GM21367 (cell line): ENCODE measurements around the gene SGSM2.

Experiments used
- ATAC-seq: cut with Tn5 transposase; IDR thresholded peaks from one replicate; pipeline ENCODE4 v1.9.1; 2021; ENCODE audit not compliant: unreplicated experiment

The SGSM2 gene

GRCh38 chr17:2336215-2336851 lies 968 bp upstream of the SGSM2 start, which contains the start of gene TSR1:
TSR1 (minus strand) TSS chr17:2336457; CDS start chr17:2336427, 30 bp downstream.
- peak; percentile 81 for ATAC-seq

- ATAC-seq = no peak
These were observed 428 bp downstream of the SGSM2 start for GRCh38 chr17:2337544-2338314.

DNA sequence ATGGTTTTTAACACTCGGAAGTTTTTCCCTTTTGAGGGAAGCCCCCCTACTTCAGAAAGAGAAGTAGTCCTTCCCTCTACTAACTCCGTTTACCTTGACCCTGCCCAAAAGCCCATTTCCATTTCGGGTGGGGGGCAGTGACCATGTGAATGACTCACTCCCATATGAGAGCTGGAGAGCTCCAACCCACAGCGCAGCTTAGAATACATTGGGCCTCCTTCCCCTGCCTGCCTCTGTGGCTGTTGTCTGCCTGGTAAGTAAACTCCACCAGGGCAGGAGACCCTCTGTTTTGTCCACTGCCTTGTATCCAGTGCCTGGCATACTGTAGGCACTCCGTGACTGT lies 985 bp downstream of the SGSM2 start:
- no peak for ATAC-seq

DNA sequence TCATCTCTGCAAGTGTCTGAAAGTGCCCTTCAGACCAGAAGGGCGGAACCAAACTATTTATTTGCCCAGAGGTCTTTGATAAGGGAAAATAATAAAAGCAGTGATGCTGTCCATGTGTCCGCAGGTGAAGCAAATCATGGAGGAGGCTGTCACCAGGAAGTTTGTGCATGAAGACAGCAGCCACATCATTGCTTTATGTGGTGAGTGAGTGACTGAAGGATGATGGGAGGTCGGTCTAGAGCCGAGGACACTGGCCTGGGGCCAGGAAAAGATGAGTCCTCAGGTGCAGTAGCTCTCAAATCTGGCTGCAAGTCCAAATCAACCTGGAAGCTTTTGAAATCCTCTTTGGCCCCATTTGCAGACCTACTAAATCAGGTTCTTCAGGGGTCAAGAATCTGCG lies 6.1 kb downstream of the SGSM2 start:
- ATAC-seq = no peak

DNA sequence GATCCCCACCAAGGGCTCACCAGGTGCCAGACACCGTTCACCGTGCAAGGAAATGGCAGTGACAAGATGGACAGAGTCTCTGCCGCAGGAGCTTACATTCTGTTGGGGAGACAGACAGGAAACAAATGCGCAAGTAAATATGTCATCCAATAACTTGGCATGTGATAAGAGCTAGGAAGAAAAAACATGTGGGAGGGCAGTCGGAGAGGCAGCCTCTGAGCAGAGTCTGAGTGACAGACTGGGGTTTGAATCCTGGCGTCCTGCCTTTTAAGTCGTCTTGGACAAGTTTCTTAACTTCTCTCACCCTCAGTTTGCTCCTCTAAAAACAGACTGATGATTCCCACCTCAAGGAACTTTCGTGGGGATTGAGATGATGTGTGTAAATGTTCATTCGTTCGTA lies 7.2 kb downstream of the SGSM2 start:
- no peak for ATAC-seq

DNA sequence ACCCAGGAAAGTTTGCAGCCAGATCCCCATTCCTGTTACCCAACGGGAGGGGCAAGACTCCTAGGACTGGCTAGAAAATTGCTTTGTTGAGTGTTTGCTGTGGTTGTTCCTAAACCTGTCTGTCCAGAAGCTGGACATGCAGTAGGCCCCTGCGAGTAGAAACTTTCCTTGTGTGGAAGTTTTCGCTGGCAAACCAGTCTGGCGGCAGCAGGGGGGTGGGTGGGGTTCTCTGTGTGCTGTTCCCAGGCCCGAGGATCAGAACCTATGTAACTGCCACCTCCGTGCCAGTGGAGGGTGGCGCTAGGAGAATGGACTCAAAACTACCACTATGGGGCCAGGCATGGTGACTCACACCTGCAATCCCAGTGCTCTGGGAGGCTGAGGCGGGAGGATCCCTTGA lies 9.2 kb downstream of the SGSM2 start:
- no peak for ATAC-seq

DNA sequence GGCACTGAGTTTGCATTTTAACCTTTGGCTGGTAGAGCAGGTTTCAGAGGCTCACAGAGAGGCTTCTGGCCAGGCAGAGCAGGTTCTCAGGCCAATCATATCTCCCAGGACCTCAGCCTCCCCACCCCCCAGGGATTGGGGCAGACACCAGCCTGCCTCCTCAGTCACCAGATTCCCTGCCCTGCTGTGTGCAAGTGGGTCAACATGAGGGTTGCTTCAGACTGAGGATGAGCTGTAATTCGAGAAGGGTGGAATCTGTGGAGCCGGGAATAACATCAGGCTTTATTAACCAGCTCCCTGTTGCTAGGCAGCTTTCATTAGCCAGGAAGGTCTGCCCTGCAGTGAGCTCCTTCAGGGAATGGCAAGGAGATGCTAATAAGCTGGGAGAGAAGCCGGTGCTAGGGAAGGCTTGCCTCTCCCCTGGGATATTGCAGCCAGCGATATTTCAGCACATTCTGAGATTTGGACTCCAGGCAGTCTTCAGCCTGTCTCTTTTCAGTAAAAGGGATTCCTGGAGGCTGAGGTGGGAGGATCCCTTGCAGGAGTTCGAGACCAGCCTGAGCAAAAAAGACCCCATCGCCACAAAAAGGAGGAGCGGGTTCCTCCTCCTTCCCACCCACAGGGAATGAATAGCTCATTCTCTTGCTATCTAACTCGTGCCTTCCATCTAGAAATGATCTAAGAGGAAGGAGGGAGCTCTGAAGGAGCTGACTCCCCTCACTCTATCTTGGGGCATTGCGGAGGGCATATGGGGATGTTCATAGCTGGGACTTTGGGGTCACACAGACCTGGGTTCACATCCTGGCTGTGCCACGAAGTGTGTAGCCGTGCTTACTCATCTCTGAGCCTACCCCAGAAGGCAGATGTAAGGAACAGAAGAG lies 10.7 kb downstream of the SGSM2 start:
- ATAC-seq = no peak

GRCh38 chr17:2351269-2351668 lies 14.0 kb downstream of the SGSM2 start:
- no peak for ATAC-seq

DNA sequence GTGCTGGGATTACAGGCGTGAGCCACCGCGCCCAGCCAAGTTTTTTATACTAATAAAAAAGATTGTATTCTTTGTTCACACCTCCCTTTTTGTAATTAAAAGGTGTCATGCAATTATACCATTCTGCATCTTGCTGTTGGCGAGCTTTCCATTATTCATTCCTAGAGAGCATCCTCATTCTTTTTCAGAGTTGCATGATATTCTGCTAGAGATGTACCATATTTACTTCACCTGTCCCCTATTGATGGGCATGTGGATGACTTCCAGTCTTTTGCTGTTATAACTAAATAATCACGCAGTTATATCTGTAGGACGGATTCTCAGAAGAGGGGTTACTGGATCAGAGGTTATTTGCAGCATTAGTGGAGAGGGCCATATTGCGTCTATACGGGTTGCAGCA lies 17.0 kb downstream of the SGSM2 start:
- no peak for ATAC-seq

DNA sequence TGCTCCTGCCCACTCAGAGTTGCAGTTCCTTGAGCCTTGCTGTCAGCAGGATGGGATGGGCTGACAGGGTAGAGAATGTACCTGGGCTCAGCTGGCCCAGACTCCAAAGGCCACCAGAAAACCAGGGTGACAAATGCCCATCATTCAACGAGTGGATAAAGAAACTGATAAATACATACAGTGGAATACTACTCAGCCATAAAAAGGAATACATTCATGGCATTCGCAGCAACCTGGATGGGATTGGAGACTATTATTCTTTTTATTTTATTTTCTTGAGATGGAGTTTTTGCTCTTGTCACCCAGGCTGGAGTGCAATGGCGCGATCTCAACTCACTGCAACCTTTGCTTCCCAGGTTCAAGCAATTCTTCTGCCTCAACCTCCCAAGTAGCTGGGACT lies 19.9 kb downstream of the SGSM2 start:
- ATAC-seq = no peak

GRCh38 chr17:2357931-2358434 lies 20.7 kb downstream of the SGSM2 start:
- ATAC-seq = no peak

DNA sequence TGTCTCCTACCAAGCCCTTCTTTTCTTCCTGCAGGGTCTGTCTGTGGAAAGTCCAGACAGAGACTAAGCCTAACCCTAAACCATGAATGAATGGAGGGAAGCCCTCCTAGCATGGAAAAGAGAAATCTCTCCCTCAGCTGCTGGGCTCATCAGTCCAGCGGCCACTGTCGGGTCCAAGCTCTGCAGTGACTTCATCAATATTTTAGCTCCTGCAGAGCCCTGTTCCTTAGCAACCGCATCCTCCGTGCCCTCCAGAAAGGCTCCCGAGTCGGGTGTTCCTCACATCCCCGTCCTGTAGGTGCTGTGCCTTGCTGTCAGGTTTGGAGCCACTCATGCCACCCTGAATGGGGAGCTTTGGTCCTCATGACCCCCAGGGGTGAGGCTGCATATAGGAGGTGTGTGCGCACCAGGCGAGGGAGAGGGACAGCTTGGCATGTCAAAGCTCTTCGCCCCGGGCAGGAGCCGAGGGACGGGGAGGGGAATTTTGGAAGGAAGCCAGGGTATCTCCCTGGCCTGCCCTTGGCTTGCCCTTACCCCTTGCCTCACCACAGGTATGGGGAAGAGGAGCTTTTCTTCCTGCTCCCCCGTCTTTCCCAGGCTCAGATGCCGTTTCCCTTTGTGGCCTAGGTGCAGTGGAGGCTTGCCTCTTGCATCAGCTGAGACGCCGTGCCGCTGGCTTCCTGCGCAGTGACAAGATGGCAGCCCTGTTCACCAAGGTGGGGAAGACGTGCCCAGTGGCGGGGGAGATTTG lies 23.9 kb downstream of the SGSM2 start:
- no peak for ATAC-seq

- ATAC-seq = no peak
These were observed 24.7 kb downstream of the SGSM2 start for GRCh38 chr17:2362016-2362415.

GRCh38 chr17:2362416-2362815 lies 25.1 kb downstream of the SGSM2 start:
- ATAC-seq = no peak

DNA sequence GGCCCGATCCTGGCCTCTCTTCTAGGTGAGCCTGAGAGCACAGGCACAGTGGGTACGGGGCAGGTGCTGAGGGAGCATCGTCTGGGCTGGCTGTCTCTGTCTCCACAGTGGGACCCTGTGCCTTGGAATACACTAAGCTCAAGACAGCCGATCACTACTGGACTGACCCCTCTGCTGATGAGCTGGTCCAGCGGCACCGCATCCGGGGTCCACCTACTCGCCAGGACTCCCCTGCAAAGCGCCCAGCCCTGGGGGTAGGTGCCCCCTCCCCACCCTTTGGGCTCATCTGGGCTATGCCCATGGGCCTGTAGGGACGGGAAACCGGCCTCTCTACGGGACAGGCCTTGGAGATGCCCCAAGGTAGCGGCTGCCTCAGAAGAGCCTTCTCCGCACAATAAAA lies 25.6 kb downstream of the SGSM2 start:
- ATAC-seq = no peak

- no peak for ATAC-seq
These were observed 26.0 kb downstream of the SGSM2 start for GRCh38 chr17:2363318-2363717.

DNA sequence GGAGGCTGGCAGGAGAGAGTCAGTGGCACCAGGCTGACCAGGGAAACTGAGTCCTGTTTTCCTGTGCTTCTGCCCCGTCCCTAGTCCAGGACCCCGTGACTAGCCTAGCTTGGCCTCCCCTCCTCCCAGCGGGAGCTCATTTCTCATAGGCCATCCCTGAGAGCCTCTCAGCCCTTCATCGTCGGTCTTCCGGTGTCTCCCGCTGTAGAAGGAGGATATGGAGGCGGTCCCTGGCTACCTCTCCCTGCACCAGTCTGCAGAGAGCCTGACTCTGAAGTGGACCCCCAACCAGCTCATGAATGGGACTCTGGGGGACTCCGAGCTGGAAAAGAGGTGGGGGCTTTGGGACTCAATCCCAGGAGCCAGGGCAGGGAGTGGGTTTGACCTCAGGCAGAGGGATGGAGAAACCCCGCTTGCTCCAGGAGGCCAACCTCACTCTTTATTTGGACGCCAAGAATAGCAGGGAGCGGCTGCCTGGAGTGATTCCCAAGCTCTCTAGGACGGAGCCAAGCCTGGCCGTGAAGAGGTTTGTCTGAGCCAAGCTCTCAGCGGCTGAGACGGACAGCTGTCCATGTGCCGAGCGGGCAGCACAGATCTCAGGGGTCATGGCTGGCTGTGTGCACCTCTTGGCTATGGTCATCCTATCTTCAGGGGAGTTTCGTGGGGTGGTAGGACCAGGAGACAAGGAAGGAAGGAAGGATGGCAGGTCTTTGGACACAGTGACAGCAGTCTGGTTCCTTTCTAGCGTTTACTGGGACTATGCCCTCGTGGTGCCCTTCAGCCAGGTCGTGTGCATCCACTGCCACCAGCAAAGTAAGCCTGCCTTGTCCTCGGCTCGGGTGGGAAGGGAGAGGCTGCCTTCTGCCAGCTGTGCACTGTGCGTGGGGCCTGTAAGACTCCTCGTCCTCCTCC lies 26.8 kb downstream of the SGSM2 start:
- ATAC-seq = no peak

DNA sequence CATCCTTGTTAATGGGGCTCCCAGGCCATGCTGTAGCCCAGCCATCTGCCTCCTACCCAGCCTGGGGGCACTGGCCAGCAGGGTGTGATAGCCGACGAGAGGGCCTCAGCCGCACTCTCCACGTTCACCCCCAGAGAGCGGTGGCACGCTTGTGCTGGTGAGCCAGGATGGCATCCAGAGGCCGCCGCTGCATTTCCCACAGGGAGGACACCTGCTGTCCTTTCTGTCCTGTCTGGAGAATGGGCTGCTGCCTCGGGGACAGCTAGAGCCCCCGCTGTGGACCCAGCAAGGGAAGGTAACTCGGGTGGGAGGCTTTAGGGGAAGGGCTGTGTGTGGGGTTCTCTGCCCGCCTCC lies 27.4 kb downstream of the SGSM2 start:
- no peak for ATAC-seq

DNA sequence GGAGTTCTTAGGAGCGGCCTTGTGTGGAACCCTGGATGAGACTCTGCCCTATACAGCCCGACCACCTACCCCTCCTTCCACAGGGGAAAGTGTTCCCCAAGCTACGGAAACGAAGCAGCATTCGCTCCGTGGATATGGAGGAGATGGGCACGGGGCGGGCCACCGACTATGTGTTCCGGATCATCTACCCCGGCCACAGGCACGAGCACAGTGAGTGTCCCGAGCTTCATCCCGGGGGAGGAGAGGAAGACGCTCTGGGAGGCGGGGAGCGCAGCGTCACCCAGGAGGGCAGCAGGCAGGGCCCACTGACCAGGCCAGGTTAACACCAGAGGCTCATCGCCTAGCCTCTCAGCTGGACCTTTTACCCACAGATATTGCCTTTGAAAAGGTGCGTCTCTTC lies 27.8 kb downstream of the SGSM2 start:
- ATAC-seq = no peak
